Measurements from ENCODE around the gene MKLN1. TPM values are rescaled to one million over a fixed set of nuclear protein-coding genes. Genes with fewer than 3 reads are reported as not detected.

MKLN1 gene
- total and polyA plus RNA-seq, 2 donors (not counting 1 experiment from before 2014, with no cell fraction given), result 8.5 to 68.4 TPM

DNA sequence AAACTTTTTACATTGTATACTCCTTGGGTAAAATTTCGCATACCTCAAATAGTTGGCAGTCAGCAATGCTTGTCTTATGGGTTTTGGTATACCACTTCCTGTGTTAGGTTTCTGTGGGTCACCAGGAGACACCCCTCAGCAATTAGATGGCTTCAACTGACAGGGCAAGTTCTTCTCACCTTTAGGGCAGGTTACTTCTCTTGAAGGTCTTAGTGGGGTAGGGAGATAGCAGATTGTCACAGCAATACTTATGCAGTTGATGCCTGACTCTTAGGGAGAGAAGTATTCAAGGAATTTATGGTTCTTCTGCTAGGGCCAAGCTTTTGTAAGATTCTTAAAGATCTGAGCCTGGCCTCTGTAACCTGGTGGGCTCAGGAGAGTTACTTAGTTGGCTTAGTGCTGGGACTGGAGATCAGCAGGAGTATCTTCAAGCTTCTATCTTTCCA is 42.9 kb downstream of the MKLN1 start:
- Histone ChIP-seq H4K20me1 (ENCODE audit: control insufficient read depth, insufficient read depth, low read length, poor library complexity, severe bottlenecking) (peaks cover 83% of the 10 kb centered on the region), H3K4me1 (ENCODE audit: control insufficient read depth in 2 of 2, insufficient read depth in 2 of 2, low read length in 2 of 2) (peaks cover 6 to 32% of the 10 kb centered on the region in 2 donors), H3K79me2 (ENCODE audit: control insufficient read depth, insufficient read depth, low read length) (peaks cover 94% of the 10 kb centered on the region), H3K4me2 (replicated peaks; ENCODE audit: low read depth, low read length, poor library complexity, severe bottlenecking) (peak overlapping the region; percentile 38), H3K36me3 (replicated peaks in 1 of 2; ENCODE audit: control extremely low read depth in 1 of 2, control insufficient read depth in 1 of 2, extremely low read depth in 1 of 2, insufficient read depth in 2 of 2, low read length in 1 of 2) (no peaks in the 10 kb centered on the region), H3K9ac (ENCODE audit: low read length) (no peak overlapping the region), H3K27me3 (replicated peaks in 1 of 4; ENCODE audit: control extremely low read depth in 1 of 4, control insufficient read depth in 3 of 4, insufficient read depth in 4 of 4, low read length in 3 of 4) (no peaks in the 10 kb centered on the region), H3K4me3 (ENCODE audit: control extremely low read depth in 1 of 5, extremely low read depth in 1 of 5, insufficient read depth in 1 of 5, low read depth in 2 of 5, low read length in 4 of 5) (no peak overlapping the region), H3K9me3 (ENCODE audit: control extremely low read depth in 1 of 3, control insufficient read depth in 2 of 3, insufficient read depth in 1 of 3, low read length in 2 of 3) (no peaks in the 10 kb centered on the region), H2AFZ (ENCODE audit: insufficient read depth, low read depth, low read length, poor library complexity, severe bottlenecking) (no peak overlapping the region), H3K27ac (ENCODE audit: low read length in 2 of 2) (no peak overlapping the region)
- H3K27me3 Mint-ChIP-seq, result no peaks in the 10 kb centered on the region
- ATAC-seq (ENCODE audit: low read depth), result peak; percentile 53
- TF ChIP-seq, protein P1, sequence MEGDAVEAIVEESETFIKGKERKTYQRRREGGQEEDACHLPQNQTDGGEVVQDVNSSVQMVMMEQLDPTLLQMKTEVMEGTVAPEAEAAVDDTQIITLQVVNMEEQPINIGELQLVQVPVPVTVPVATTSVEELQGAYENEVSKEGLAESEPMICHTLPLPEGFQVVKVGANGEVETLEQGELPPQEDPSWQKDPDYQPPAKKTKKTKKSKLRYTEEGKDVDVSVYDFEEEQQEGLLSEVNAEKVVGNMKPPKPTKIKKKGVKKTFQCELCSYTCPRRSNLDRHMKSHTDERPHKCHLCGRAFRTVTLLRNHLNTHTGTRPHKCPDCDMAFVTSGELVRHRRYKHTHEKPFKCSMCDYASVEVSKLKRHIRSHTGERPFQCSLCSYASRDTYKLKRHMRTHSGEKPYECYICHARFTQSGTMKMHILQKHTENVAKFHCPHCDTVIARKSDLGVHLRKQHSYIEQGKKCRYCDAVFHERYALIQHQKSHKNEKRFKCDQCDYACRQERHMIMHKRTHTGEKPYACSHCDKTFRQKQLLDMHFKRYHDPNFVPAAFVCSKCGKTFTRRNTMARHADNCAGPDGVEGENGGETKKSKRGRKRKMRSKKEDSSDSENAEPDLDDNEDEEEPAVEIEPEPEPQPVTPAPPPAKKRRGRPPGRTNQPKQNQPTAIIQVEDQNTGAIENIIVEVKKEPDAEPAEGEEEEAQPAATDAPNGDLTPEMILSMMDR (IDR thresholded peaks at IDR 0.05), result no peak
- TF ChIP-seq EZH2 (IDR thresholded peaks at IDR 0.05; ENCODE audit: borderline replicate concordance, insufficient read depth, low read depth, low read length, poor library complexity, severe bottlenecking), result no peak
- H3K9me3 Mint-ChIP-seq (ENCODE audit: insufficient read depth), result no peaks in the 10 kb centered on the region
- peaks cover 47% of the 10 kb centered on the region for H3K4me1 Mint-ChIP-seq
- ChIA-PET CTCF (no interaction called here), POLR2A (no interaction called here)
- no peak overlapping the region for H3K27ac Mint-ChIP-seq
- DNase-seq, result peak; percentile 47
- intact Hi-C loops (cut with micrococcal nuclease), result no loop called here
- H3K4me3 Mint-ChIP-seq, result no peak overlapping the region
- WGBS (ENCODE audit: insufficient coverage), result no CpG with 5 or more reads among the region's 1 CpG

DNA sequence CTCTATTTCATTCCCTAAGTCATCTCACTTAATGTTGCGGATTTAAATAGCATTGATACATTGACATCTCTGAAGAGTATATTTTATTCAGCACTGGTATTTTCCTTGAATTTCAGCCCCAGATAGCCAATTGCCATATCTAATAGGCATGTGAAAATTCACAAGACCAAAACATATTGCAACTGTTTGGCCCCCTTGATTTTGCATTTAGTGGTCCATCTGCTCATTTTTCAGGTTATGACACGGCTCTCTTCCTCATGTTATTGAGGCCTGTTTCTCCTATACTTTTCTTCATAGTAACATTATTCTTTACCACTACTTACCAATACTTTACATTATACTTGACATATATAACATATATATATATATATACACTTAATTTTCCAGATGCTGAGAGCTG is 43.7 kb downstream of the MKLN1 start:
- no peak for DNase-seq
- WGBS (ENCODE audit: insufficient coverage), result no CpG with 5 or more reads among the region's 2 CpGs
- Histone ChIP-seq H3K27ac (ENCODE audit: low read length in 2 of 2) (no peak overlapping the region), H3K36me3 (replicated peaks in 1 of 2; ENCODE audit: control extremely low read depth in 1 of 2, control insufficient read depth in 1 of 2, extremely low read depth in 1 of 2, insufficient read depth in 2 of 2, low read length in 1 of 2) (no peaks in the 10 kb centered on the region), H3K27me3 (replicated peaks in 1 of 4; ENCODE audit: control extremely low read depth in 1 of 4, control insufficient read depth in 3 of 4, insufficient read depth in 4 of 4, low read length in 3 of 4) (no peaks in the 10 kb centered on the region), H3K79me2 (ENCODE audit: control insufficient read depth, insufficient read depth, low read length) (peaks cover 86% of the 10 kb centered on the region), H3K4me3 (ENCODE audit: control extremely low read depth in 1 of 5, extremely low read depth in 1 of 5, insufficient read depth in 1 of 5, low read depth in 2 of 5, low read length in 4 of 5) (no peak overlapping the region), H2AFZ (ENCODE audit: insufficient read depth, low read depth, low read length, poor library complexity, severe bottlenecking) (no peak overlapping the region), H3K4me2 (replicated peaks; ENCODE audit: low read depth, low read length, poor library complexity, severe bottlenecking) (no peak overlapping the region), H4K20me1 (ENCODE audit: control insufficient read depth, insufficient read depth, low read length, poor library complexity, severe bottlenecking) (peaks cover 77% of the 10 kb centered on the region), H3K9ac (ENCODE audit: low read length) (no peak overlapping the region), H3K9me3 (ENCODE audit: control extremely low read depth in 1 of 3, control insufficient read depth in 2 of 3, insufficient read depth in 1 of 3, low read length in 2 of 3) (no peaks in the 10 kb centered on the region), H3K4me1 (ENCODE audit: control insufficient read depth in 2 of 2, insufficient read depth in 2 of 2, low read length in 2 of 2) (peaks cover 6 to 32% of the 10 kb centered on the region in 2 donors)
- peaks cover 42% of the 10 kb centered on the region for H3K4me1 Mint-ChIP-seq
- no peak overlapping the region for H3K27ac Mint-ChIP-seq
- no peaks in the 10 kb centered on the region for H3K9me3 Mint-ChIP-seq (ENCODE audit: insufficient read depth)
- intact Hi-C loops (cut with micrococcal nuclease), result no loop called here
- no peak for ATAC-seq (ENCODE audit: low read depth)
- POLR2A ChIA-PET, result no interaction called here
- H3K27me3 Mint-ChIP-seq, result no peaks in the 10 kb centered on the region
- CTCF ChIA-PET, result no interaction called here
- TF ChIP-seq, protein P1 (IDR thresholded peaks at IDR 0.05), result no peak
- TF ChIP-seq EZH2 (IDR thresholded peaks at IDR 0.05; ENCODE audit: borderline replicate concordance, insufficient read depth, low read depth, low read length, poor library complexity, severe bottlenecking), result no peak
- no peak overlapping the region for H3K4me3 Mint-ChIP-seq

All from B cell (primary cell).